RWPE1 (cell line): ENCODE results near the gene PROCR.
"Not testable (repeated sequence)": the region's sequence is repeated elsewhere in the genome, so short reads cannot be mapped to it uniquely, and the experiment has no call there.

Experiments used
- CTCF ChIA-PET: fragments of 350-600 bp; sonication (Branson Sonifier 250); formaldehyde crosslinking; extraction: SDS; loops from one replicate; lab custom pipeline; 2021; lab: Yijun Ruan, JAX
- POLR2A ChIA-PET: fragments of 400-600 bp; formaldehyde crosslinking; extraction: SDS; loops from one replicate; lab custom pipeline; 2020; ENCODE audit warnings: antibody characterized with exemption; ENCODE audit not compliant: low non-redundant PET; lab: Yijun Ruan, JAX
- DNase-seq: peaks from one replicate; pipeline ENCODE4 v3.0.0; 2012; ENCODE audit warnings: low spot score
- H3K27ac ChIP-seq: fragments of 450-650 bp; 2 replicates; pipeline ENCODE4 v1.5.1; 2017
- TF ChIP-seq, protein P1 (sequence below): fragments of 450-650 bp; conservative IDR thresholded peaks from 2 replicates; pipeline ENCODE4 v1.5.1; 2017; ENCODE audit warnings: low read depth, mild to moderate bottlenecking

PROCR gene

GRCh38 chr20:35180266-35180665, 8.4 kb downstream of the PROCR start:
- DNase-seq, result no peak
- TF ChIP-seq, protein P1, sequence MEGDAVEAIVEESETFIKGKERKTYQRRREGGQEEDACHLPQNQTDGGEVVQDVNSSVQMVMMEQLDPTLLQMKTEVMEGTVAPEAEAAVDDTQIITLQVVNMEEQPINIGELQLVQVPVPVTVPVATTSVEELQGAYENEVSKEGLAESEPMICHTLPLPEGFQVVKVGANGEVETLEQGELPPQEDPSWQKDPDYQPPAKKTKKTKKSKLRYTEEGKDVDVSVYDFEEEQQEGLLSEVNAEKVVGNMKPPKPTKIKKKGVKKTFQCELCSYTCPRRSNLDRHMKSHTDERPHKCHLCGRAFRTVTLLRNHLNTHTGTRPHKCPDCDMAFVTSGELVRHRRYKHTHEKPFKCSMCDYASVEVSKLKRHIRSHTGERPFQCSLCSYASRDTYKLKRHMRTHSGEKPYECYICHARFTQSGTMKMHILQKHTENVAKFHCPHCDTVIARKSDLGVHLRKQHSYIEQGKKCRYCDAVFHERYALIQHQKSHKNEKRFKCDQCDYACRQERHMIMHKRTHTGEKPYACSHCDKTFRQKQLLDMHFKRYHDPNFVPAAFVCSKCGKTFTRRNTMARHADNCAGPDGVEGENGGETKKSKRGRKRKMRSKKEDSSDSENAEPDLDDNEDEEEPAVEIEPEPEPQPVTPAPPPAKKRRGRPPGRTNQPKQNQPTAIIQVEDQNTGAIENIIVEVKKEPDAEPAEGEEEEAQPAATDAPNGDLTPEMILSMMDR, result no peak
- ChIA-PET CTCF (no interaction called here), POLR2A (no interaction called here)
- no peak overlapping the region for H3K27ac ChIP-seq

DNA sequence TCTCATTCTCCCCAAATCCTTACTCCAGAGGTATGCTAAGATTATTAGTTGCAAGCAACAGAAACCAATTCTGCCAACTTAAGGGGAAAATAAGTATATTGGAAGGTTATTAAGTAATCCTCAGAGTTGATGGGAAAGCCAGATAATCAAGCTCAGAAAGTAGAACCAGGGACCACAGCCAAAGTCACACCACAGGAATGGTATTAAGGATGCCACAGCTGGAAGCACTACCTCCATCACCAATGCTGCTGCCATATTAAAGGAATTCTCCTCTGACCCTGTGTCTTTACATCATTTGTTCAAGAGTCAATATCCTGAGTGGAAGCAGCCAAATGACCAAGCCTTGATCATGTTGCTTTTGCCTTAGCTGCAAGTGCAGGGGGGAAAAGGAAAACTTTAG, 9.9 kb downstream of the PROCR start:
- CTCF ChIA-PET, result interaction anchor here (0.7 kb wide), 1 partner anchor 37 kb away, joined by 3 read pairs; no protein-coding TSS in a partner anchor
- DNase-seq, result no peak
- H3K27ac ChIP-seq, result no peak overlapping the region
- TF ChIP-seq, protein P1, result no peak
- POLR2A ChIA-PET, result no interaction called here

- POLR2A ChIA-PET, H3K27ac ChIP-seq, DNase-seq: not testable (repeated sequence)
- CTCF ChIA-PET, result interaction anchor here (1.5 kb wide), 1 partner anchor 117 kb away, joined by 4 read pairs; no protein-coding TSS in a partner anchor
These were observed 14.9 kb downstream of the PROCR start for GRCh38 chr20:35186691-35187289.

GRCh38 chr20:35187584-35188190, 15.8 kb downstream of the PROCR start:
- no peak overlapping the region for H3K27ac ChIP-seq
- TF ChIP-seq, protein P1, result no peak
- DNase-seq, result no peak
- CTCF ChIA-PET, result interaction anchor here (0.5 to 1.5 kb wide), 5 partner anchors 43 to 459 kb away, joined by 3 to 6 read pairs (median 3); no protein-coding TSS in a partner anchor
- POLR2A ChIA-PET, result interaction anchor here (0.6 kb wide), 1 partner anchor 9 kb away, joined by 13 read pairs; no protein-coding TSS in a partner anchor

DNA sequence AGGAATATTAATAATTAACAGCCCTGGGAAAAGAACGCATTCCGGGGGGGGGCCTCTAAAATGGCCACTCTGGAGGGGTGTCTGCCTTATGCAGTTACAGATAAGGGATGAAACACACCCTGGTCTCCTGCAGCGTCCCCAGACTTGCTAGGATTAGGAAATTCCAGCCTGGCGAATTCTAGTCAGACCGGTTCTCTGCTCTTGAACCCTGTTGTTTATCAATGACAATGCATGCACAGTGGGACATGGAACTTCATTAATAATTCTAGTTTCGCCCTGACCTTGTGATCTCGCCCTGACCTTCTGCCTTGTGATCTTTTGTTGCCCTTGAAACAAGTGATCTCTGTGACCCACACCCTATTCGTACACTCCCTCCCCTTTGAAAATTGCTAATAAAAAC, 17.4 kb downstream of the PROCR start:
- DNase-seq, CTCF ChIA-PET, POLR2A ChIA-PET, H3K27ac ChIP-seq: not testable (repeated sequence)

- TF ChIP-seq, protein P1, result no peak
- no peak for DNase-seq
- no peak overlapping the region for H3K27ac ChIP-seq
- CTCF ChIA-PET, result interaction anchor here (0.6 kb wide), 1 partner anchor 206 kb away, joined by 3 read pairs; no protein-coding TSS in a partner anchor
- POLR2A ChIA-PET, result no interaction called here
These were observed 18.7 kb downstream of the PROCR start for GRCh38 chr20:35190556-35190955.

DNA sequence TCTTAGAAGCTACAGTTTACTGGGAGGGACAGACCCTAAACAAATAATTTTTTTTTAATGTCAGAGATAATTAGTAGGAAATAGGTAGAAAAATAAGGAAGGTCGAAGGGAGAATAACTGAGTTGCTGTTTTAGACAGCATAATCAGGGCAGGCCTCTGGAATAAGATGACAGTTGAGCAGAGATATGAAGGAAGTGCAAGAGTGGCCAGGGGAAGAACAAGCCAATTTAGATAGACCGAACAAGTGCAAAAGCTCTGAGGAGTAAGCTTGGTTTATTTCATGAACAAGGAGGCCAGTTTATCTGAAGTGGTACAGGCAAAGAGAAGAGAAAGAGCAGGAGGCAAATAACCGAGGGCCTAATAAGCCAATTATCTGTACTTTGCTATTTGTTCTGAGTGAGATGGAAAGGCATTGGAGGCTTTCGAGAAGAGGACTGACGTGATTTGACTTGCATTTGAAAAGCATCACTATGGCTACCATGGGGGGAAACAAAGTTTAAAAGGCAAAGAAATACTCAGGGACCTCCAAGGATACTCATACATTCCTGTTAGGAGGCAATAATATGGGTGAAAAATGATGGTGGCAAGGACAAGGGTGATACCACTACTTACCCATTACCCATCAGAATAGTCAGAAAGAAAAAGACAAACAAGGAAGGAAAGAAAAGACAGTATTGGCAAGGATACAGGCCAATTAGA, 19.7 kb downstream of the PROCR start:
- DNase-seq, result no peak
- POLR2A ChIA-PET, result no interaction called here
- CTCF ChIA-PET, result interaction anchor here (0.6 to 2.0 kb wide), 2 partner anchors 46 to 205 kb away, joined by 3 to 4 read pairs; no protein-coding TSS in a partner anchor
- TF ChIP-seq, protein P1, result no peak
- H3K27ac ChIP-seq, result no peak overlapping the region
